Stimulated activated naive CD4-positive, alpha-beta T cell (primary cell): Measurements from ENCODE around the gene KLHL1.
"Not testable (repeated sequence)": the region's sequence is repeated elsewhere in the genome, so short reads cannot be mapped to it uniquely, and the experiment has no call there.

ENCODE experiments used
- DNase-seq, 6 experiments: peaks; one replicate each; lab custom pipeline; 2025; lab: John Stamatoyannopoulos, UW

KLHL1 gene, protein sequence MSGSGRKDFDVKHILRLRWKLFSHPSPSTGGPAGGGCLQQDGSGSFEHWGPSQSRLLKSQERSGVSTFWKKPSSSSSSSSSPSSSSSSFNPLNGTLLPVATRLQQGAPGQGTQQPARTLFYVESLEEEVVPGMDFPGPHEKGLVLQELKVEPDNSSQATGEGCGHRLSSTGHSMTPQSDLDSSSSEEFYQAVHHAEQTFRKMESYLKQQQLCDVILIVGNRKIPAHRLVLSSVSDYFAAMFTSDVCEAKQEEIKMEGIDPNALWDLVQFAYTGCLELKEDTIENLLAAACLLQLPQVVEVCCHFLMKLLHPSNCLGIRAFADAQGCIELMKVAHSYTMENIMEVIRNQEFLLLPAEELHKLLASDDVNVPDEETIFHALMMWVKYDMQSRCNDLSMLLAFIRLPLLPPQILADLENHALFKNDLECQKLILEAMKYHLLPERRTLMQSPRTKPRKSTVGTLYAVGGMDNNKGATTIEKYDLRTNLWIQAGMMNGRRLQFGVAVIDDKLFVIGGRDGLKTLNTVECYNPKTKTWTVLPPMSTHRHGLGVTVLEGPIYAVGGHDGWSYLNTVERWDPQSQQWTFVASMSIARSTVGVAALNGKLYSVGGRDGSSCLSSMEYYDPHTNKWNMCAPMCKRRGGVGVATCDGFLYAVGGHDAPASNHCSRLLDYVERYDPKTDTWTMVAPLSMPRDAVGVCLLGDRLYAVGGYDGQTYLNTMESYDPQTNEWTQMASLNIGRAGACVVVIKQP

DNA sequence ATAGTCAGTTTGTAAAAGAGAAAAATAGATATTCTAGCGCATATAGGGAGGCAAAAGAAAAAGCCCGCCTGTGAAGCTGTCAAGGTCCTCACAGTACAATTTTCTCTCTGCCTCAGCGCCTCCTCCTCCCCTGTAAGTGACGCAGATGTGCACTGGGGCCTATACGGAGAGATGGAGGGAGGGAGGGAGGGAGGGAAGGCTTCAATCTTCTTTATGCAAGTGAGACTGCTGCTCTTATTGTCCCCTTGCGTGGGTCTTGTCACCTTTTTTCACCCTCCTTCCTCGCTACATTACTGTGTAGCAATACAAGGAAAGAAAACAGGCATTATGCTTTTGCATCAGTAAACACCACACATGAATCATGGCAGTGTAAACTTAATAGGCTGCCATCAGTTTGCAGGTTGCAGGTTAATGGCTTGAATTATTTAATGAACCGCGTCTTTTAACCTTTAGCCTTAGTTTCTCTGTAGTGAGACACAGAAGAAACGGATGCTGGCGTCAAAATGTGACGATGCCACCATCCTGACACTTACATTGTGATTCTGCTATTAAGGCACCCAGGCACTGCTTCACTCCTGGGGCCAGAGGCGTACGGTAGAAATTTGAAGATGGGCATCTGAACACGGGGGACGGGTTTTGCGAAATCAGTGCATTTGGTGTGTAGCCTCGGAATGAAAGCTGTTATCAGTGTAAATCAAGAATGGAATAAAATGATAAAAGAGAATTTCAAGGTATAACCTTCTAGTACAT, at the start of gene KLHL1:
TSS of gene KLHL1 (minus strand) at position 97 of the 750 bp plus-strand sequence. CDS start 753 bp downstream, outside the sequence.
- DNase-seq: no peak

DNA sequence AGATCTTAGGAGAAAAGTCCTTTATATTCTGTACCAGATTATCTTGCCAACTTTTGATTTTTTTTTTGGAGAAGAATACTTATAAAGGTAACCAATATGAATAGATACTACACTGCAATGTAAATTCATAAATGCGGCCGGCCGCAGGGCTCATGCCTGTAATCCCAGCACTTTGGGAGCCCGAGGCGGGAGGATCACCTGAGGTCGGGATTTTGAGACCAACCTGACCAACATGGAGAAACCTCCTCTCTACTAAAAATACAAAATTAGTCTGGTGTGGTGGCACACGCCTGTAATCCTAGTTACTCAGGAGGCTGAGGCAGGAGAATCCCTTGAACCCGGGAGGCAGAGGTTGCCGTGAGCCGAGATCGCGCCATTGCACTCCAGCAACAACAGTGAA, 34.4 kb upstream of the KLHL1 start:
- not testable (repeated sequence) for DNase-seq

DNA sequence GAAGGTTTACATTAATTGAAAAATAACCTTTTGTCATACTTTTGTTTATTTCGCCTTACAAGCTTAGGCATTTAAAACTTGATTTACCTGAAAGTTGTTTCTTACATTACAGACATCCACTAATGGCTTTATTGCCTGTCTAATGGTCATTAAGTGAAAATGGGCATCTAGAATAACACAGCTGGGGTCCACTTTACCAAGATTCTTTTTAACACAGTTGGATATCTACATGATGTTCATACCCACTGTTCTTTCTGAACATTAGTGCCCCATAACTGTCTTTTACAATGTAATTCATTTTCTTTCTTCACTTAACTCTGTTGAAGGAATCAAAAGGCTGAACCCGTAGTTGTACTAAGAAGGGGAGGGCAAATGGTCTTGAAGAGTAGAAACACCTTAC, 19.8 kb upstream of the KLHL1 start:
- DNase-seq: no peak

DNA sequence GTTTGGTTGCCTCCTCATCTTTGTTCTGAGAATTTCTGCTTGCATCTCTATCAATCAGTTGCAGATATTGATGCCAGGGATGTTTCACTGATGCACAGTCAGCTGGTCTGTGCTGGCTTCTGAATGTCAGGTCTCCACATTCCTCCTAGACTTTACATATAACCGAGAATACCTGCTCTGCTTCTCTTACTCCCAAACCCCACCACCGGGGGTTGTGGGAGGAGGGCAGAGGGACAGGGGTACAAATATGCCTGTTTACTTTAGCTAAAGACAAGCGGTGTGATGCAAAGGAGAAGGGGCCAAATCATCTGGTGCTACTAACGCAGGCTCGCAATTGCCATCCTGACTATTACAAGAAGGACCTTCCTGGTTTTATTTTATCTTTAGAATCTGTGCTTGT, 17.4 kb upstream of the KLHL1 start:
- DNase-seq: no peak

DNA sequence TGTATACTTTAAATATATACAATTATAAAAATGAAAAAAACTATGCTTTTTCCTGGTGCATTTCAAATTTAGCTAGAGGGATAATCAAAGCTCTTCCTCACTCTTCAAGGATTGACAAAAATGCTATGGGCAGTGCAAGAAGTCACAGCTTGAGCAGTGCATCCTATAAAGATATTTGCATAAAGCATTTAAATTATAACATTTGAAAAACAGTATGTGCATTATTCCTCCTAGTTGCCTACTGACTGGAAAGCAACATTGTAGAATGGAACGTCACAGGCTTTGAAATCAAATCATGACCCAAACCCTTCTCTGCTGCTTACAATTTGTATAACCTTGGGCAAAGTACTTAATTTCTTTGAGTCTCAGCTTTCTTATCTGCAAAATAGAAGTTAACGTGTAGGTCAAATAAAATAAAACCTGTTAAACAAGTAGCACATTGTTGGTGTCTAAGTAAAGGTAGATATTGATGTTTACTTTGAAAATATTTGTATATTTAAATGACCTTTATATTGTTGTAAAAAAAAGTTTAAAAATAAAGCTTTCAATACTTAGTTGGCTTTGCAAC, 9.2 kb upstream of the KLHL1 start:
- no peak for DNase-seq

DNA sequence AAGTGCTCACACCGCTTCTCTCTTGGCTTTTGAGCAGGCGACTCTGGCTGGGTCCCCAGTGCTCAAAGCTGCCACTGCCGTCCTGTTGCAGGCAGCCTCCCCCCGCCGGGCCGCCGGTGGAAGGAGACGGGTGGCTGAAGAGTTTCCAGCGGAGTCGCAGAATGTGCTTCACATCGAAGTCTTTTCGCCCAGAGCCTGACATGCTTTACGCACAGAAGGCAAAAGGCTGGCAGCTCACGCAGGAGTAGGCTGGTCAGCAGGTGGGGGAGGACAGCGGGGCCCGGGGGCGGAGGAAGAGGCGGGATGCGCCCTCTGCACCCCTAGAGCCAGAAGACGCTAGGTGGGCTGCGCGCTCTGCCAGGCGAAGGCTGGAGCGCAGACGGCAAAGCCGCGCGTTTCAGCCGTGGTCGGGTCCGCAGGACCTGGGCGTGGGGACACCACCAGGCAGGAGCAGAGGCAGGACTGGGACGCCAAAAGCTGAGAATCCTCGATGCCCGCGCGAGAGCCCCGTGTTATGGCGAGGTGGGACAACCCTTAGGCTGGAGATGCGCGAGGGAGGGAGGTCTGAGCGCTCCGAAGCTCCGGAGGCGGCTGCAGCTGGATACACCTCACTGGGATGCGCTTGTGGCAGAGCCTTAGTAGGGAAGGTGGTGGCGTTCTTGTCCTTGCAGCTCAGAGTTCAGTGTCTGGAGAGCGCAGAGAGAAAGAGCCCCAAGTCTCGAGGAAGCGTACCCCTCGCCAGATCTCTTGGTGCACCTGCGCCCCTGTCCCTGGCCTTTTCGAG, 562 bp downstream of the KLHL1 start, which contains the start of gene ATXN8OS:
TSS of gene ATXN8OS (plus strand) at position 329 of the 784 bp plus-strand sequence.
- DNase-seq: no peak

DNA sequence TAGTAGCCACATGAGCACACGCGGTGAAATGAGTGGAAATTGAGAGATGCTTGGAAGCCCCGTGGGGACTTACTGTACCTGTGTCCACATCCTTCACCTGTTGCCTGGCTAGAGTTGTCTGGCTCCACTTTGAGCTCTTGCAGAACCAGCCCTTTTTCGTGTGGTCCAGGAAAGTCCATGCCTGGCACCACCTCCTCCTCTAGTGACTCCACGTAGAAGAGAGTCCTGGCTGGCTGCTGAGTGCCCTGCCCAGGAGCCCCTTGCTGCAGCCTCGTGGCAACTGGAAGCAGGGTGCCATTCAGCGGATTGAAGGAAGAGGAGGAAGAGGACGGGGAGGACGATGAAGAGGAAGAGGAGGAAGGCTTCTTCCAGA, 1.1 kb downstream of the KLHL1 start:
- no peak for DNase-seq

DNA sequence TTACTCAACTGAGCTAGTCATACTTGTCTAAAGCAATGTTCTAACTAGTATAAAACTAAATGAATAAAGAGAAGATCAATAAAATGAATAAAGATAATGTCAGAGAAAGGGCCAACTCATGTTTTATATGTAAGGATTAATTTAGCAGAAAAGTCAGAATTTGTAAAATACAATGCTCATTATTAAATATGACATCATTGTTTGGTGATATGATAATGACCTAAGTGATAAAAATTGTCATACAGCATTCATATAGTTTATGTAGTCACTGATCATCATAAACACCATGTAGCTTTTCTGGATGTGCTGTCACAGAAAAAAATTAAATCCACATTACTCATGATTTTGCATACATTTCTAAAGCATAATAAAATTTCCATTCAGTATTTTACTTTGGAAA, 3.8 kb downstream of the KLHL1 start:
- DNase-seq: no peak

DNA sequence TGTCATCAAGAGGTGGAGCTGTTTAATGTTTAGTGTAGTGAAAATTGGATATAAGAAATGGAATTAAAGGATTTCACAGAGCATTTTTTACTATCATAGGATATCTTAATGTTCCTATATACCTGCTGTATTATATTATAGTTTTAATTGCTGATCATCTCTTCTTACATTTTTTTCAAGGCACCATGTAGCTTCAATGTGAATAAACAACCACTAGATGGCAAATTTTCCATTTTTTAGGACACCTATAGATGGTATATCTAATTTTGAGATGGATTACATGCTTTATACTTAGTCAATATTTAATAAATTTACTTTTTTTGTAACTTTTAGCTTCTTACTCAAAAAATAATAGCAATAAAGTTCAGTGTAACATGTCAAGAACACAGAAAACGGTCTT, 9.6 kb downstream of the KLHL1 start:
- no peak for DNase-seq

DNA sequence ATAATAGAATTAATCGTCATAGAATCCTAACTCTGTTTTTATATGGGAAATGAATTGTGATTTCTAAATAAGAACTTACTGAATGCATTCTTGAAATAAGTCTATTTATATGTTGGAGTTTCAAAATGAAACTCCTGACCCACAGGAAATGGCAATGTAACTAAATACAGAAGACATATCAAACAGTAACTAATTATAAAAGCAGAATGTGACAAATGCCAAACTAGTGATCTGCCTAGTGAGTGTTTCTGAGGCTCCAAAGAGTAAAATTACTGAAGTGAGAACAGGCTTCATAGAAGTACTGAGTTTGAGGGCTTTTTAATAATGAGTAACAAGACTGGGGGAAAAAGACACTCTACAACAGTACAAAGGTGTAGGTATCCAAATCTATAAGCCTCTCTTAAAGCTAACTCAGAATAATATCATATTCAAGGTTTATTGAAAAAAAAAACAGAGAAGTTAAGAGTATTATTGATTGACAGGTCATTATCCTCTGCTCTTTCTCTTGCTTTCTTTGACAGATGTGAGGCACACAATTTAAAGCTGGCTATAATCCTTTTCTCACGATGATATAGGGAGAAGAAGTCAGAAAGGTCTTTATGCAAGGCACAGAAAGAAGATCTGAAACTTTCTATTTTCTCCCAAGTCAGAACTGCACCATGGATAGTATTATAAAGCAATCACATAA, 18.1 kb downstream of the KLHL1 start:
- DNase-seq: no peak

DNA sequence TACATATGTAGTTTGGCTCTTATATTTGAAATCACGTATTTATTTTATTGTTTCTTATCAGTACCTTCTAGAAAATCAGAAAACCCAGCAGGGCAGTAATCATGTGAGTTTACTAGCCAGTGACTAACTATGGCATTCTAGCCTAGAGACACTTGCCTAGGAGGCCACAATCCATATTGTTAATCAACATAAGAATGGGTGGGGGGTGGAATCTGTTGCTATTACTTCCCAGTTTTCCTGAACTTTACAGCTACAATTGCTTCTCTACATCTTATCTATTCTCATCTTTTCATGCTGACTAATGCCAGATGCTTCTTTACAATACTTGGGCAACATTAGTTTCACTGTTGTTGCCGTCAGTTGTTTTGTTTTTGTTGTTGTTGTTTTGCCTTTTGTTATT, 19.3 kb downstream of the KLHL1 start:
- DNase-seq: no peak

DNA sequence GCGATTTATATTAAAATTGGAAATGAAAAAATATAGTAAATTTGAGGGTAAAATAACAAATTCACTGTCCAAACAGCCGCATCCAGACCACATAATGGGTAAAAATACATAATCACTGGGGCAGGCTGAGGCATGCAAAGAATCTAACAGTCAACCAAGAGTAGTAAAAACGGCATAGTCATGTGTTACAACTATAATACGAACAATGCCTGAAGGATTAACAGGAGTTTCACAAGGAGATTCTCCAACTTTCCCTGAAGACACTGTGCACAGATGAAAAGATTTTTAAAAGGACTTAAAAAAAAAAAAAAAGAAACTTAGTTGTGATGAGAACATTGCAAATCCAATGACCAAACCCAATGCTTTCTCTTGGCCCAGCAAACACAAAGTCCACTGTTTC, 21.0 kb downstream of the KLHL1 start:
- no peak for DNase-seq

DNA sequence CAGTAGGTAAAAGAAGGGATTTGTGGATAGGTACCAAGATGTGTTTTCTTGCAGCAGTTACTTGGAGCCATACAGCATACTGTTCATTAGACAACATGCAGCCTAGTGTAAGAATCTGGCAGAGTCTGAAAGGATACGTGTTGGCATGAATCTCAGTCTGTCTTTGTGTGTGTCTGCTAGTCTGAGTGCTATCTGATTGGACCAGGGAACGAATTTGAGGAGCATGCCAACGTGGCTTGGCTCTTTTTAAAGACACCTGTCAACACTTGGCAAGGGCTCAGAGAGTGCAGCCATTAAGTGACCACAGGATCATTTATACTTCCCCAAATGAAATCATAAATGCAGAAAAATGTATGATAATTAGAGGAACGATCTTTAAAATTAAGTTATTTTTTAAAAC, 28.2 kb downstream of the KLHL1 start:
- DNase-seq: no peak

DNA sequence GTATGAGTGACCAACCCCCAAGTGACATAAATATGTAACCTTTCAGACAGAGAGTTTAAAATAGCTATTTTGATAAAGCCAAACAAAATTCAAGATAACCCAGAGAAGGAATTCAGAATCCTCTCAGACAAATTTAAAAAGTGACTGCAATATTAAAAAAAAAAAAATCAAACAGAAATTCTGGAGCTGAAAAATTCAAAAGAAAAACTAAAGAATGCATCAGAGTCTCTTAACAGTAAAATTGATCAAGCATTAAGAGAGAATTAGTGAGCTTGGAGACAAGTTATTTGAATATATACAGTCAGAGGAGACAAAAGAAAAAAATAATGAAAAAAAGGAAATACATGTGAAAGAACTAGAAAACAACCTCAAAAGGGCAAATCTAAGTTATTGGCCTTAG, 53.7 kb downstream of the KLHL1 start:
- DNase-seq: no peak

DNA sequence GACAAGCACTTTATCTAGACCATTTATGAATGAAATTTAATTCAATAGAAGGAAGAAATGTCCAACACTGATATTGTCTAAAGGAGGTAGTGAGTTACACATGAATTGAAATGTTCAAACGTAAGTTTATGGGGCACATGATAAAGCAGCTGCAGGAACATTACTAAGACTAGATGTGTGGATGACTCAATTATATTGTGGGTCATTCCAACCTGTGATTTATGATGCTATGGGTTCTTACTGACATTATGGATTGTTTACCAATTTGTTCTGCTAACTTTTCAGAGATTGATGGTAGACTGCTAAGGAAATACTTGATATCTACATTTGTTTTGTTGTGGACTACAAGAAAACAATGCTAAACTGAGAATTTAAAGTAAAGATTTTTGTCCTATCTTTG, 56.7 kb downstream of the KLHL1 start:
- DNase-seq: no peak

DNA sequence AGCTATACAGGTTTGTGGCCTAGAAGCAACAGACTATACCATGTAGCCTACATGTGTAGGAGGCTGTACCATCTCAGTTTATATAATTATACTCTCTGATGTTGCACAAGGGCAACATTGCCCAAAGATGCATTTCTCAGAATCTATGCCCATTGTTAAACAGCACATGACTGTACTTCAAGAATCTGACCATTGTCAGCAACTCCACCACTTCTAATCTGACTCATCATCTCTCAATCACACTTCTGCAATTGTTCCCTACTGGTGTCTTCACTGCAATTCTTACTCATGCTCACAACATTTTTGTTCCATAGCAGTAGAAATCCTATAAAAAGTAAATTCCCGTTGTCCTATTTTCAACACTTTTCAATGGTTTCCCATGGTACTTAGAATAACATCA, 64.6 kb downstream of the KLHL1 start:
- DNase-seq: no peak

DNA sequence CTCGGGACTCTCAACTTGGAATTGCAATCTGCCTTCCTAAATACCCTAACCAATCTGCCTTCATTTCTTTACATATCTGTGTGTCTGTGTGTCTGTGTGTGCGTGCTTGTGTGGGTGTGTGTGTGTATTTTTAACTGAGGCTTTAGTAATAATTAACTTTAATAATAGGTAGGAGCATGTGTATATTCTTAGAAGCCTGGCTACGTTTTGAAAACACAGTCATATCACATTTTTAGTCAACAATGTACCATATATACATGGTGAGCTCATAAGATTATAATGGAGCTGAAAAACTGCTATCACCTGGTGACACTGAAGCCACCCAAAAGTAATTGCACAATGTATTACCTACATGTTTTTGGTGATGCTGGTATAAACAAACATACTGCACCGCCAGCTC, 66.1 kb downstream of the KLHL1 start:
- DNase-seq: no peak

DNA sequence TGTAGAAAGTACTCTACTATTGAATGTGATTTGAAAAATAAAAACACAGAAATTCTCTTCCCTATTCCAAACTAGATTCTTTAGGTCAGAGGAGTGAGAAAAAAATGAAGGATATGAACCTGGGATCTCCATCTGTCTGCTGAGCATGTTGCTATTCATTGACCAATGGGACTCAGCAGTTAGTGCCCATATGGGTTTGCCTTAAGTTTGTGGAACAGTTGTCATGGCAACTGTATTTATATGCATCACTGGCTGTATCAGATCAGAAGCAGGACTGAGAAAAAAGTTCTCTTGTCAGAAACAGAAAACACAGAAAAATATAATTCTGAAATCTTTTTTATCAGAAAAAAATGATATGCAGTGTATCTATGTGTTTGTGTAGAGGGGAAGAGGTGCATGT, 74.0 kb downstream of the KLHL1 start:
- DNase-seq: no peak

DNA sequence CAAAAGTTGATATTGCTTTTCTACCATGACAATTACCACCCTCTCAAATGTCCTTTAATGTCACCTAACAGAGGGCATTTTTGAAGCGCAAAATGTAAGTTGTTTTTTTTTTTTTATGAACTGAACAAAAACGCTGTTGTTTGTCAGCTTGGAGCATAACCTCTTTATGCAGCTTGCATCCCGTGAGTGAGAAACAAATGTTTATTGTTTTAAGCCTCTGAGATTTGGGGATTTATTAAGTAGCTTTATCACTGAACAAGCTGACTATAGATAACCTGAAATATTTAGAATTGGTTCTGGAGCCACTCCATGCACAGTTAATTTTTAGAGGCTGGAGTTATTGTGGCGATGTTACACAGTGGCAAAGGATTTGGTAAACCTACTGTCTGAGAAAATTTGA, 80.7 kb downstream of the KLHL1 start:
- DNase-seq: no peak

DNA sequence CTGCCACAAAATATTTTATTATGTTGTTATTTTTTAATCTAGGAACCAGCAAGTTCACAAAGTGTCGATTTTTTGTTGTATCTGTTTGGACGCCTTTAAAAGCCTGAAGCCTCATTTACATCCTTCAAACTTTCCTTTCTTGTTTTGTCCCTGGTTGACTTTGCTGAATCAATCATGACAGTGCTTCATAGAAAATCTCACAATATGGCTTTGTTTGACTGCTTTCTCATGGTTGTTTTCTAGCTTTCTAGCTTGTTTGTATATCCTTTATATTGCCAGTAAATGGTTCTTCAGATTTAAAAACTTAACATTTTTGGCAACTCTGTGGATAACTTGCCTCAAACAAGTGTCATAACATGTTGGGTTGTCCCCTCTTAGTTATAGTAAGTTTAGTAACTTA, 84.7 kb downstream of the KLHL1 start:
- DNase-seq: no peak

DNA sequence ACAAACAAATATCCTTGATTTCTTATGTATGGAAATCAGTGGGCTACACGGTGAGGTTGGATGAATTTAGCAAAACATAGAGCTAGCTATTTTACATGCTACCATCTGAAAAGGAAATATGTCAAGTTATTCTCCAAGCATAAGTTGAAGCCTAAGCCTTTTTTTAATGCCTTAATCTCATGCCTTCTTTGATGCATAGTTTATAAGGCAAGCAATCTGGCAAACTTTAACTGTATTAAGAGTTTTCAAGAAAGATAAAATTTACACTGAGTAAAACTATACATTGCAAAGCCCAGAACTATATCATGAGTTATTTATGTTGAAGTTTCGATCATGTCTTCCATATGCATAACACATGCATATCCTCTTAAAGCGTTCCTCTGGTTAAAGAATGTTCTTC, 85.6 kb downstream of the KLHL1 start:
- DNase-seq: no peak
